ENCODE measurements around the gene RIMS4. TPM values are rescaled to one million over a fixed set of nuclear protein-coding genes. Genes with fewer than 3 reads are reported as not detected.
A peak's percentile ranks its signal among the peaks of the same experiment; 100 is the strongest.

The RIMS4 gene
- total and polyA plus RNA-seq, 5 donors from 2014 or later, result not detected

DNA sequence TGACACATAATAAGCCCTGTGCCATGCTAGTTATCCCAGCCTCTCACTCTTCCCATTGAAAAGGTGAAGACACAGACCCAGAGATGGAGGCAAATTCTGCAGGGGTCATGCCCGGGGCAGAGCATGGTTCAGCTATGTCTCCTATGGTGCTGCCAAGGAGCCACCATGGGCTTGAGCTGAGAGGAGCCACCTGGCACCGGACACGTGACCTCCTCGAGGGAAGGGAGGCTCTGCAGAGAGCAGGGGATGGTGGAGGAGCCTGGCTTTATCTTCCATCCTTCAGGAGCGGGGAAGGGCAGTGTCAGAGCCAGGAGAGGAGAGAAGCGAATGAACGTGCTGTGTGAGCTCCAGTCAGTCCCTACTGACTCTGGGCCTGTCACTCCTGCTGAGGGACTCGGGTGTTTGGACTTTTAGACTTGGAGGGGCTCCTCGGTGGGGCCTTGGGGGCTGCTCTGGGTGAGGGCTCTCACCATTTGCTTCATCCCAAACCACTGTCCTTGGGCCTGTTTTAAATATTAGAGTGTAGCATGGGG, 106.3 kb downstream of the RIMS4 start:
- Mint-ChIP-seq H3K36me3 (no peaks in the 10 kb centered on the region), H3K27me3 (peaks cover 14% of the 10 kb centered on the region), H3K9me3 (no peaks in the 10 kb centered on the region), H3K4me3 (no peak overlapping the region), H3K4me1 (no peaks in the 10 kb centered on the region), H3K27ac (no peak overlapping the region)
- no peak overlapping the region for H3K27ac ChIP-seq (ENCODE audit: insufficient read depth, low read length, poor library complexity, severe bottlenecking)
- DNase-seq, result no peak
- no peaks in the 10 kb centered on the region for H3K9me3 ChIP-seq (ENCODE audit: control insufficient read depth in 2 of 2, low read length in 2 of 2)
- H3K4me1 ChIP-seq (ENCODE audit: control insufficient read depth, insufficient read depth, low read length, poor library complexity, severe bottlenecking), result no peaks in the 10 kb centered on the region
- H3K36me3 ChIP-seq (ENCODE audit: control insufficient read depth, insufficient read depth, low read length), result no peaks in the 10 kb centered on the region
- no peak overlapping the region for H3K4me3 ChIP-seq (ENCODE audit: low read depth, low read length)
- H3K27me3 ChIP-seq (ENCODE audit: control insufficient read depth, insufficient read depth, low read length), result no peaks in the 10 kb centered on the region
- no peak for ATAC-seq (ENCODE audit: low read depth in 2 of 2)

DNA sequence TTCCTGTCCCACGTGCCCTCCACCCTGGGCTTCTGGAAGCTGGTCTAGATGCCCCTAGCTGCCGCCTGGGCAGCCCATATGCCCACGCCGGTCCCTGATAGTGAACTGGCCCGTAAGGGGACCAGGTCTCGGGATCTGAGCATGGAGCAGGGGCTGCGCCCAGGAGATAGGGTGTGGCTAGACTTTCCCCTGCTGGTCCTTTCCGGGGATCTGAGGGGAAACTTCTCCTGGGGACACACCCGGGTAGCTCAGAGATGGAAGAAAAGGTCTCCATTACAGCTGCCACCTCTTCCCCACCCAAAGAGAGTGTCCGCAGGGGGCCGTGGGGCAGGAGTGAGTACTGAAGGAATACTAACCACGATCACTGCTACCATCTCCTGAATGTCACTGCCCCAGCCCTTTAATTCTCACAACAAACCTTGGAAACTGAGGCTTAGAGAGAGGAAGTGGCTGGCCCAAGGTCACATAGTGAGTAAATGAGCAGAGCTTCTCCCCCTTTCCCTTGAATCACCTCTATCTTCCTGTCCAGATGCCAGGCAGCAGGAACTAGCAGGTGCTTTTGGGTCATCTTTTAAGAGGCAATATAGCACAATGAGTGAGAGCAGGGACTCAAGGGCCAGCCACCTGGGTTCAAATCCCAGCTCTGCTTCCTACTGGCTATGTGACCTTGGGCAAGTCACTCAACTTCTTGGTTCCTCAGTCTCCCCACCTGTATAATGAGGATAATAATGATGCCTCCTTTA, 107.0 kb downstream of the RIMS4 start:
- Histone ChIP-seq H3K4me3 (ENCODE audit: low read depth, low read length) (no peak overlapping the region), H3K36me3 (ENCODE audit: control insufficient read depth, insufficient read depth, low read length) (no peaks in the 10 kb centered on the region), H3K27ac (ENCODE audit: insufficient read depth, low read length, poor library complexity, severe bottlenecking) (no peak overlapping the region), H3K9me3 (ENCODE audit: control insufficient read depth in 2 of 2, low read length in 2 of 2) (no peaks in the 10 kb centered on the region), H3K4me1 (ENCODE audit: control insufficient read depth, insufficient read depth, low read length, poor library complexity, severe bottlenecking) (no peaks in the 10 kb centered on the region), H3K27me3 (ENCODE audit: control insufficient read depth, insufficient read depth, low read length) (no peaks in the 10 kb centered on the region)
- no peaks in the 10 kb centered on the region for H3K9me3 Mint-ChIP-seq
- no peak for ATAC-seq (ENCODE audit: low read depth in 2 of 2)
- no peaks in the 10 kb centered on the region for H3K4me1 Mint-ChIP-seq
- peak overlapping the region in 1 of 4 donors; percentile 28 for H3K4me3 Mint-ChIP-seq
- peaks cover 14% of the 10 kb centered on the region for H3K27me3 Mint-ChIP-seq
- no peak for DNase-seq
- H3K36me3 Mint-ChIP-seq, result no peaks in the 10 kb centered on the region
- H3K27ac Mint-ChIP-seq, result no peak overlapping the region

- Mint-ChIP-seq H3K27ac (no peak overlapping the region), H3K4me3 (no peak overlapping the region), H3K36me3 (no peaks in the 10 kb centered on the region), H3K9me3 (no peaks in the 10 kb centered on the region), H3K4me1 (no peaks in the 10 kb centered on the region), H3K27me3 (peaks cover 14% of the 10 kb centered on the region)
- H3K36me3 ChIP-seq (ENCODE audit: control insufficient read depth, insufficient read depth, low read length), result no peaks in the 10 kb centered on the region
- H3K4me1 ChIP-seq (ENCODE audit: control insufficient read depth, insufficient read depth, low read length, poor library complexity, severe bottlenecking), result no peaks in the 10 kb centered on the region
- no peak overlapping the region for H3K4me3 ChIP-seq (ENCODE audit: low read depth, low read length)
- no peak overlapping the region for H3K27ac ChIP-seq (ENCODE audit: insufficient read depth, low read length, poor library complexity, severe bottlenecking)
- ATAC-seq (ENCODE audit: low read depth in 2 of 2) (no peak), DNase-seq (no peak)
- no peaks in the 10 kb centered on the region for H3K27me3 ChIP-seq (ENCODE audit: control insufficient read depth, insufficient read depth, low read length)
- no peaks in the 10 kb centered on the region for H3K9me3 ChIP-seq (ENCODE audit: control insufficient read depth in 2 of 2, low read length in 2 of 2)
Observed at GRCh38 chr20:44702776-44703175, 107.6 kb downstream of the RIMS4 start.

DNA sequence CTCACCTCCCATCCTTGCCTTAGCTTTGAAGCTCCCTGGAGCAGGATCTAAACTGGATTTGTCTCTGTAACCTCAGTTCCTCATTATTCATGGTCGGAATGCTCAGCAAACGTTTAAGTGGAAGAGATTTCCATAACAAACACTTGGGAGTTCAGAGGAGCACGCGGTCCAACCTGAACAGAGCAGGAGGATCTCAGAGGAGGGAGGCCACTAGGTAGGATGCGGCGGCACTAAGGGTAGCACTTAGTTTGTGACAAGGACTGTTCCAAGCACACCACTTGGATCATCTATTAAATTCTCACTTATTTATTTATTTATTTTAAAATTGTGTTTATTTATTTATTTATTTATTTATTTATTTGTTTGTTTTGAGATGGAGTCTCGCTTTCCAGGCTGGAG, 108.5 kb downstream of the RIMS4 start:
- Mint-ChIP-seq H3K9me3 (no peaks in the 10 kb centered on the region), H3K4me3 (no peak overlapping the region), H3K27me3 (peaks cover 18% of the 10 kb centered on the region), H3K27ac (no peak overlapping the region), H3K36me3 (no peaks in the 10 kb centered on the region), H3K4me1 (no peaks in the 10 kb centered on the region)
- H3K4me1 ChIP-seq (ENCODE audit: control insufficient read depth, insufficient read depth, low read length, poor library complexity, severe bottlenecking), result no peaks in the 10 kb centered on the region
- DNase-seq, result no peak
- no peak overlapping the region for H3K27ac ChIP-seq (ENCODE audit: insufficient read depth, low read length, poor library complexity, severe bottlenecking)
- no peak for ATAC-seq (ENCODE audit: low read depth in 2 of 2)
- no peaks in the 10 kb centered on the region for H3K27me3 ChIP-seq (ENCODE audit: control insufficient read depth, insufficient read depth, low read length)
- H3K36me3 ChIP-seq (ENCODE audit: control insufficient read depth, insufficient read depth, low read length), result no peaks in the 10 kb centered on the region
- H3K9me3 ChIP-seq (ENCODE audit: control insufficient read depth in 2 of 2, low read length in 2 of 2), result no peaks in the 10 kb centered on the region
- no peak overlapping the region for H3K4me3 ChIP-seq (ENCODE audit: low read depth, low read length)

Other genes with a start within 250 kb of the RIMS4 start
- gene PKIG, start 228.0 kb downstream of the RIMS4 start, total RNA-seq, result 0.44 TPM
- gene PKIG, start 228.0 kb downstream of the RIMS4 start, polyA plus RNA-seq, result 1 to 10 TPM in 3 of 4 donors, under 1 TPM in 1; 0.73 to 1.6 (median 1.1) TPM
- 39.6 TPM for gene ADA, start 158.8 kb downstream of the RIMS4 start, total RNA-seq
- gene ADA, start 158.8 kb downstream of the RIMS4 start, polyA plus RNA-seq, result 10 to 100 TPM; 28.1 to 41.3 (median 37.4) TPM
- gene CCN5, start 95.2 kb downstream of the RIMS4 start, total RNA-seq, result not detected
- gene CCN5, start 95.2 kb downstream of the RIMS4 start, polyA plus RNA-seq, result not detected
- gene KCNK15, start 64.7 kb downstream of the RIMS4 start, total RNA-seq, result not detected
- gene KCNK15, start 64.7 kb downstream of the RIMS4 start, polyA plus RNA-seq, result not detected
- gene YWHAB, start 75.2 kb upstream of the RIMS4 start, total RNA-seq, result 303 TPM
- 100 to 1,000 TPM; 567 to 927 (median 748) TPM for gene YWHAB, start 75.2 kb upstream of the RIMS4 start, polyA plus RNA-seq
- gene PABPC1L, start 99.5 kb upstream of the RIMS4 start, total RNA-seq, result 66.1 TPM
- under 1 TPM in 2 of 4 donors, not detected in 2; 0.12 to 0.68 TPM for gene PABPC1L, start 99.5 kb upstream of the RIMS4 start, polyA plus RNA-seq
- 10.7 TPM for gene TOMM34, start 149.9 kb upstream of the RIMS4 start, total RNA-seq
- 10 to 100 TPM; 13.8 to 24.2 (median 23.0) TPM for gene TOMM34, start 149.9 kb upstream of the RIMS4 start, polyA plus RNA-seq
- 375 TPM for gene STK4, start 156.0 kb upstream of the RIMS4 start, total RNA-seq
- gene STK4, start 156.0 kb upstream of the RIMS4 start, polyA plus RNA-seq, result 100 to 1,000 TPM; 211 to 254 (median 227) TPM